H9 (cell line): ENCODE data around the gene TBC1D22A. TPM values are rescaled to one million over a fixed set of nuclear protein-coding genes. Genes with fewer than 3 reads are reported as not detected.
A peak's percentile ranks its signal among the peaks of the same experiment; 100 is the strongest.

ENCODE experiments used
- DNase-seq: peaks from one replicate; pipeline ENCODE4 v3.0.0-alpha.2; 2017
- H2AFZ ChIP-seq: one replicate; pipeline ENCODE4 v1.6.1; 2013; ENCODE audit warnings: mild to moderate bottlenecking, low read length, control low read depth, moderate library complexity
- H2AK5ac ChIP-seq: 2 replicates; pipeline ENCODE4 v1.6.1; 2013; ENCODE audit warnings: low read length, control low read depth, mixed read lengths; ENCODE audit not compliant: insufficient read length
- H2BK120ac ChIP-seq: one replicate; pipeline ENCODE4 v1.6.1; 2013; ENCODE audit warnings: low read depth, mild to moderate bottlenecking, low read length, control low read depth, inconsistent platforms; ENCODE audit not compliant: poor library complexity, severe bottlenecking
- H2BK12ac ChIP-seq: 2 replicates; pipeline ENCODE4 v1.6.1; 2013; ENCODE audit warnings: low read length, control low read depth, mixed read lengths, low read depth; ENCODE audit not compliant: insufficient read length
- H2BK15ac ChIP-seq: 2 replicates; pipeline ENCODE4 v1.6.1; 2013; ENCODE audit warnings: low read depth, low read length, control low read depth
- H2BK20ac ChIP-seq: one replicate; pipeline ENCODE4 v1.6.1; 2013; ENCODE audit warnings: low read depth, mild to moderate bottlenecking, low read length, control low read depth, inconsistent platforms; ENCODE audit not compliant: poor library complexity, severe bottlenecking
- H2BK5ac ChIP-seq: 2 replicates; pipeline ENCODE4 v1.6.1; 2013; ENCODE audit warnings: low read length, control low read depth, mixed read lengths; ENCODE audit not compliant: insufficient read length
- H3K14ac ChIP-seq: 2 replicates; pipeline ENCODE4 v1.6.1; 2013; ENCODE audit warnings: low read length, control low read depth; ENCODE audit not compliant: insufficient read depth
- H3K18ac ChIP-seq: 2 replicates; pipeline ENCODE4 v1.6.1; 2013; ENCODE audit warnings: low read depth, mild to moderate bottlenecking, mixed read lengths, low read length, control low read depth; ENCODE audit not compliant: insufficient read length
- H3K23ac ChIP-seq: 2 replicates; pipeline ENCODE4 v1.6.1; 2013; ENCODE audit warnings: low read length, control low read depth, mixed read lengths, low read depth; ENCODE audit not compliant: insufficient read length
- H3K23me2 ChIP-seq: 2 replicates; pipeline ENCODE4 v1.6.1; 2013; ENCODE audit warnings: low read depth, mild to moderate bottlenecking, mixed read lengths, low read length, control low read depth; ENCODE audit not compliant: insufficient read length, poor library complexity, severe bottlenecking
- H3K27ac ChIP-seq: 2 replicates; pipeline ENCODE4 v1.5.1; 2013; ENCODE audit warnings: low read length, control low read depth, mixed read lengths, low read depth; ENCODE audit not compliant: insufficient read length
- H3K27me3 ChIP-seq: 2 replicates; pipeline ENCODE4 v1.6.1; 2013; ENCODE audit warnings: low read length, control low read depth, inconsistent platforms; ENCODE audit not compliant: insufficient read depth
- H3K4ac ChIP-seq: 2 replicates; pipeline ENCODE4 v1.6.1; 2013; ENCODE audit warnings: low read depth, mild to moderate bottlenecking, control low read depth, inconsistent platforms, low read length, moderate library complexity
- H3K4me1 ChIP-seq: 2 replicates; pipeline ENCODE4 v1.6.1; 2013; ENCODE audit warnings: low read length, control low read depth, inconsistent platforms; ENCODE audit not compliant: insufficient read depth
- H3K4me2 ChIP-seq: 2 replicates; pipeline ENCODE4 v1.6.1; 2013; ENCODE audit warnings: low read length, control low read depth, mixed read lengths; ENCODE audit not compliant: insufficient read length, insufficient read depth
- H3K56ac ChIP-seq: 2 replicates; pipeline ENCODE4 v1.6.1; 2013; ENCODE audit warnings: low read depth, mild to moderate bottlenecking, mixed read lengths, low read length, control low read depth; ENCODE audit not compliant: insufficient read length
- H3K79me1 ChIP-seq: 2 replicates; pipeline ENCODE4 v1.6.1; 2013; ENCODE audit warnings: low read depth, mild to moderate bottlenecking, moderate library complexity, low read length, control low read depth, inconsistent platforms; ENCODE audit not compliant: insufficient read depth, poor library complexity, severe bottlenecking
- H3K79me2 ChIP-seq: 2 replicates; pipeline ENCODE4 v1.6.1; 2013; ENCODE audit warnings: low read length, control low read depth, inconsistent platforms; ENCODE audit not compliant: insufficient read depth
- H3K9ac ChIP-seq: 2 replicates; pipeline ENCODE4 v1.6.1; 2013; ENCODE audit warnings: low read length, control low read depth, mixed read lengths; ENCODE audit not compliant: insufficient read length; ENCODE audit errors: extremely low read depth
- H3K9me3 ChIP-seq: one replicate; pipeline ENCODE4 v1.6.1; 2013; ENCODE audit warnings: low read depth, low read length, inconsistent platforms; ENCODE audit not compliant: control insufficient read depth
- H3T11ph ChIP-seq: one replicate; pipeline ENCODE4 v1.6.1; 2013; ENCODE audit warnings: mild to moderate bottlenecking, low read length, control low read depth, inconsistent platforms
- H4K20me1 ChIP-seq: one replicate; pipeline ENCODE4 v1.6.1; 2013; ENCODE audit not compliant: control insufficient read depth, insufficient read length, insufficient read depth
- H4K5ac ChIP-seq: 2 replicates; pipeline ENCODE4 v1.6.1; 2013; ENCODE audit warnings: low read depth, mild to moderate bottlenecking, mixed read lengths, low read length, control low read depth; ENCODE audit not compliant: insufficient read length
- H4K8ac ChIP-seq: replicated peaks from 2 replicates; pipeline ENCODE4 v1.6.1; 2013; ENCODE audit warnings: low read length, control low read depth, mixed read lengths, low read depth; ENCODE audit not compliant: insufficient read length
- H4K91ac ChIP-seq: 2 replicates; pipeline ENCODE4 v1.6.1; 2013; ENCODE audit warnings: low read depth, mild to moderate bottlenecking, moderate library complexity, mixed read lengths, low read length, control low read depth; ENCODE audit not compliant: insufficient read length
- H3K27ac Mint-ChIP-seq, 3 experiments: 2 replicates in 2 of 3; 3 replicates in 1 of 3; pipeline ENCODE4 v1.8.0; 2020 to 2021; ENCODE audit warnings: mixed read lengths in 3 of 3, mild to moderate bottlenecking in 1 of 3, moderate library complexity in 1 of 3
- H3K27me3 Mint-ChIP-seq: 2 replicates; pipeline ENCODE4 v1.8.0; 2021; ENCODE audit warnings: low read depth, mild to moderate bottlenecking, moderate library complexity, mixed read lengths
- H3K36me3 Mint-ChIP-seq, 3 experiments: 2 replicates in 2 of 3; 3 replicates in 1 of 3; pipeline ENCODE4 v1.8.0; 2020 to 2021; ENCODE audit warnings: low read depth in 3 of 3, mixed read lengths in 3 of 3; ENCODE audit not compliant: insufficient read depth in 1 of 3
- H3K4me1 Mint-ChIP-seq, 2 experiments: 2 replicates each; pipeline ENCODE4 v1.8.0; 2020; ENCODE audit warnings: mixed read lengths in 2 of 2
- H3K4me3 Mint-ChIP-seq, 2 experiments: 2 replicates in 1 of 2; 3 replicates in 1 of 2; pipeline ENCODE4 v1.8.0; 2020 to 2021; ENCODE audit warnings: mild to moderate bottlenecking in 2 of 2, mixed read lengths in 2 of 2, moderate library complexity in 1 of 2
- H3K9me3 Mint-ChIP-seq, 2 experiments: 2 replicates in 1 of 2; 3 replicates in 1 of 2; pipeline ENCODE4 v1.8.0; 2020; ENCODE audit warnings: mild to moderate bottlenecking in 2 of 2, mixed read lengths in 2 of 2, moderate library complexity in 1 of 2
- CTCF ChIP-seq: fragments of 200-600 bp; sonication (generic); conservative IDR thresholded peaks from 3 replicates; pipeline ENCODE4 v1.8.0; 2021; ENCODE audit warnings: antibody characterized with exemption, mild to moderate bottlenecking
- WGBS: extraction: QIAGEN DNeasy Blood & Tissue Kit; methylation state at CpG from one replicate; pipeline ENCODE4 v1.1.7; 2013; ENCODE audit warnings: missing lambda C conversion rate, low lambda C conversion rate, mixed read lengths; ENCODE audit not compliant: insufficient read length; ENCODE audit errors: extremely low coverage; 5-methylcytosine and 5-hydroxymethylcytosine counted together
- total RNA-seq: library from RNA; stranded (reverse); gene quantifications from 2 replicates; pipeline ENCODE4 v1.2.1, GENCODE V29; 2021

The TBC1D22A gene
- total RNA-seq, 1 experiment from 2014 or later: 20.8 TPM

- Histone ChIP-seq H2BK12ac (no peak overlapping the region), H3K4me1 (no peaks in the 10 kb centered on the region), H2BK20ac (no peak overlapping the region), H4K91ac (no peak overlapping the region), H3K79me2 (no peaks in the 10 kb centered on the region; the same call in 1 of the 2 replicates), H3K79me1 (no peaks in the 10 kb centered on the region), H4K8ac (no peak overlapping the region), H3K23me2 (no peaks in the 10 kb centered on the region), H4K20me1 (peaks cover 3% of the 10 kb centered on the region), H3K27me3 (no peaks in the 10 kb centered on the region), H3K18ac (no peak overlapping the region), H2BK15ac (peak overlapping the region; percentile 28; the same call in 1 of the 2 replicates), H3K23ac (no peak overlapping the region), H2AFZ (no peak overlapping the region), H3K9me3 (no peaks in the 10 kb centered on the region), H3K4ac (no peak overlapping the region), H2AK5ac (no peak overlapping the region), H4K5ac (no peak overlapping the region), H3K4me2 (no peak overlapping the region), H3K27ac (no peak overlapping the region), H2BK120ac (no peak overlapping the region), H3T11ph (no peak overlapping the region), H3K9ac (no peak overlapping the region), H2BK5ac (no peak overlapping the region), H3K56ac (no peak overlapping the region), H3K14ac (no peak overlapping the region)
- Mint-ChIP-seq H3K36me3 (peaks cover 3 to 10% (median 9%) of the 10 kb centered on the region in 3 experiments; a peak in 6 of 7 replicates), H3K4me3 (no peak overlapping the region), H3K27ac (peak overlapping the region in 1 of 3 experiments; percentile 56; a peak in 1 of 7 replicates), H3K27me3 (no peaks in the 10 kb centered on the region), H3K4me1 (peaks cover 11 to 17% of the 10 kb centered on the region in 2 experiments), H3K9me3 (no peaks in the 10 kb centered on the region)
- DNase-seq: no peak
- no CpG with 5 or more reads among the region's 10 CpGs for WGBS
- TF ChIP-seq CTCF: no peak
These were observed 49.7 kb downstream of the TBC1D22A start for GRCh38 chr22:46812034-46812605.
